WTC11 (cell line): ENCODE measurements around the gene METTL21A. TPM values are rescaled to one million over a fixed set of nuclear protein-coding genes. Genes with fewer than 3 reads are reported as not detected.

Source experiments
- ATAC-seq: fragments of 200-7000 bp; cut with Tn5 transposase; 2 replicates; pipeline ENCODE4 v1.10.0; 2021; ENCODE audit warnings: mild to moderate bottlenecking, moderate library complexity
- CTCF ChIA-PET: fragments of 300-600 bp; sonication (Branson Sonifier 250); formaldehyde crosslinking; loops from one replicate; lab custom pipeline; 2021; ENCODE audit warnings: antibody characterized with exemption; lab: Charles Lee
- POLR2A ChIA-PET: fragments of 350-600 bp; sonication (Branson Sonifier 250); formaldehyde crosslinking; loops from one replicate; lab custom pipeline; 2021; ENCODE audit warnings: antibody characterized with exemption; lab: Charles Lee
- DNase-seq: peaks from one replicate; pipeline ENCODE4 v3.0.0; 2021; ENCODE audit warnings: low spot score
- H3K27ac Mint-ChIP-seq: 2 replicates; pipeline ENCODE4 v1.8.0; 2021; ENCODE audit warnings: mixed read lengths
- H3K27me3 Mint-ChIP-seq: 2 replicates; pipeline ENCODE4 v1.8.0; 2021; ENCODE audit warnings: low read depth, mild to moderate bottlenecking, moderate library complexity, mixed read lengths
- H3K36me3 Mint-ChIP-seq: 2 replicates; pipeline ENCODE4 v1.8.0; 2021; ENCODE audit warnings: mixed read lengths
- H3K4me1 Mint-ChIP-seq: 2 replicates; pipeline ENCODE4 v1.8.0; 2022; ENCODE audit warnings: mixed read lengths
- H3K4me3 Mint-ChIP-seq: 2 replicates; pipeline ENCODE4 v1.8.0; 2021; ENCODE audit warnings: mild to moderate bottlenecking, moderate library complexity, mixed read lengths
- H3K9me3 Mint-ChIP-seq: 2 replicates; pipeline ENCODE4 v1.8.0; 2021; ENCODE audit warnings: mixed read lengths
- JAZF1 ChIP-seq: fragments of 250-450 bp; sonication (Bioruptor Pico); IDR thresholded peaks from 2 replicates; pipeline ENCODE4 v1.9.0; 2021; ENCODE audit warnings: moderate library complexity, mild to moderate bottlenecking, inconsistent platforms
- MYBL2 ChIP-seq: sonication (generic); formaldehyde crosslinking; IDR thresholded peaks from 2 replicates; pipeline ENCODE4 v1.8.1; 2023; ENCODE audit warnings: mild to moderate bottlenecking, moderate library complexity, missing genetic modification reagents
- OVOL2 ChIP-seq: fragments of 250-450 bp; sonication (Bioruptor Pico); IDR thresholded peaks from 2 replicates; pipeline ENCODE4 v1.9.0; 2021; ENCODE audit warnings: mild to moderate bottlenecking, borderline replicate concordance
- PRRX2 ChIP-seq: fragments of 250-450 bp; sonication (Bioruptor Pico); IDR thresholded peaks from 2 replicates; pipeline ENCODE4 v1.8.0; 2021; ENCODE audit warnings: mild to moderate bottlenecking
- RELA ChIP-seq: sonication (generic); formaldehyde crosslinking; IDR thresholded peaks from 2 replicates; pipeline ENCODE4 v1.8.1; 2022; ENCODE audit warnings: missing genetic modification reagents, mild to moderate bottlenecking, borderline replicate concordance
- ZNF138 ChIP-seq: sonication (generic); formaldehyde crosslinking; conservative IDR thresholded peaks from 2 replicates; pipeline ENCODE4 v1.8.1; 2022; ENCODE audit warnings: mild to moderate bottlenecking, moderate library complexity, missing genetic modification reagents
- total RNA-seq: library from RNA; stranded (reverse); gene quantifications from 3 replicates; pipeline ENCODE4 v1.2.3, GENCODE V29; 2021
- TF ChIP-seq, protein P1 (sequence below): fragments of 250-450 bp; sonication (Bioruptor Pico); IDR thresholded peaks from 2 replicates; pipeline ENCODE4 v1.9.0; 2021; ENCODE audit warnings: mild to moderate bottlenecking, borderline replicate concordance
- TF ChIP-seq, protein P2 (sequence below): sonication (generic); formaldehyde crosslinking; IDR thresholded peaks from 2 replicates; pipeline ENCODE4 v1.8.1; 2023; ENCODE audit warnings: mild to moderate bottlenecking, missing genetic modification reagents, moderate library complexity
- TF ChIP-seq, protein P3 (sequence below): sonication (generic); formaldehyde crosslinking; IDR thresholded peaks from 2 replicates; pipeline ENCODE4 v1.8.1; 2023; ENCODE audit warnings: mild to moderate bottlenecking, missing genetic modification reagents
- TF ChIP-seq, protein P4 (sequence below): sonication (generic); formaldehyde crosslinking; IDR thresholded peaks from 2 replicates; pipeline ENCODE4 v1.8.1; 2023; ENCODE audit warnings: mild to moderate bottlenecking, missing genetic modification reagents, borderline replicate concordance
- TF ChIP-seq, protein P5 (sequence below): fragments of 250-450 bp; sonication (Bioruptor Pico); IDR thresholded peaks from 2 replicates; pipeline ENCODE4 v2.1.2; 2022; ENCODE audit warnings: mild to moderate bottlenecking, moderate library complexity
- TF ChIP-seq, protein P6 (sequence below): sonication (generic); formaldehyde crosslinking; IDR thresholded peaks from 2 replicates; pipeline ENCODE4 v1.8.1; 2023; ENCODE audit warnings: mild to moderate bottlenecking, moderate library complexity, missing genetic modification reagents
- TF ChIP-seq, protein P7 (sequence below): sonication (generic); formaldehyde crosslinking; IDR thresholded peaks from 2 replicates; pipeline ENCODE4 v1.8.1; 2022; ENCODE audit warnings: mild to moderate bottlenecking, missing genetic modification reagents, moderate library complexity, borderline replicate concordance

The METTL21A gene
- total RNA-seq, 1 experiment from 2014 or later: 56.4 TPM

DNA sequence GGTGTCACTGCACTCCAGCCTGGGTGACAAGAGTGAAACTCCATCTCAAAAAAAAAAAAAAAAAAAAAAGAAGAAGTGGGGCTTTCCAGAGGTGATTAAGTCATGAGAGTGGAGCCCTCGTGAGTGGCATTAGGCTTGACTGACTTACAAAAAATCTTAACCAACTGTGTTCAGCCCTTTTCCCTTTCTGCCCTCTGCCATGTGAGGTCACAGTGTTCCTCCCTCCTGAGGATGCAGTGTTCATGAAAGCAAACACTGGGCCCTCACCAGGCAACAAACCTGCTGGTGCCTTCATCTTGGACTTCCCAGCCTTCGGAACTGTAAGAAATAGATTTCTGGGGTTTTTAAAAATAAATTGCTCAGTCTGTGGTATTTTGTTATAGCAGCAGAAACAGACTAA is 37.0 kb upstream of the METTL21A start (continued):
- TF ChIP-seq, protein P1, sequence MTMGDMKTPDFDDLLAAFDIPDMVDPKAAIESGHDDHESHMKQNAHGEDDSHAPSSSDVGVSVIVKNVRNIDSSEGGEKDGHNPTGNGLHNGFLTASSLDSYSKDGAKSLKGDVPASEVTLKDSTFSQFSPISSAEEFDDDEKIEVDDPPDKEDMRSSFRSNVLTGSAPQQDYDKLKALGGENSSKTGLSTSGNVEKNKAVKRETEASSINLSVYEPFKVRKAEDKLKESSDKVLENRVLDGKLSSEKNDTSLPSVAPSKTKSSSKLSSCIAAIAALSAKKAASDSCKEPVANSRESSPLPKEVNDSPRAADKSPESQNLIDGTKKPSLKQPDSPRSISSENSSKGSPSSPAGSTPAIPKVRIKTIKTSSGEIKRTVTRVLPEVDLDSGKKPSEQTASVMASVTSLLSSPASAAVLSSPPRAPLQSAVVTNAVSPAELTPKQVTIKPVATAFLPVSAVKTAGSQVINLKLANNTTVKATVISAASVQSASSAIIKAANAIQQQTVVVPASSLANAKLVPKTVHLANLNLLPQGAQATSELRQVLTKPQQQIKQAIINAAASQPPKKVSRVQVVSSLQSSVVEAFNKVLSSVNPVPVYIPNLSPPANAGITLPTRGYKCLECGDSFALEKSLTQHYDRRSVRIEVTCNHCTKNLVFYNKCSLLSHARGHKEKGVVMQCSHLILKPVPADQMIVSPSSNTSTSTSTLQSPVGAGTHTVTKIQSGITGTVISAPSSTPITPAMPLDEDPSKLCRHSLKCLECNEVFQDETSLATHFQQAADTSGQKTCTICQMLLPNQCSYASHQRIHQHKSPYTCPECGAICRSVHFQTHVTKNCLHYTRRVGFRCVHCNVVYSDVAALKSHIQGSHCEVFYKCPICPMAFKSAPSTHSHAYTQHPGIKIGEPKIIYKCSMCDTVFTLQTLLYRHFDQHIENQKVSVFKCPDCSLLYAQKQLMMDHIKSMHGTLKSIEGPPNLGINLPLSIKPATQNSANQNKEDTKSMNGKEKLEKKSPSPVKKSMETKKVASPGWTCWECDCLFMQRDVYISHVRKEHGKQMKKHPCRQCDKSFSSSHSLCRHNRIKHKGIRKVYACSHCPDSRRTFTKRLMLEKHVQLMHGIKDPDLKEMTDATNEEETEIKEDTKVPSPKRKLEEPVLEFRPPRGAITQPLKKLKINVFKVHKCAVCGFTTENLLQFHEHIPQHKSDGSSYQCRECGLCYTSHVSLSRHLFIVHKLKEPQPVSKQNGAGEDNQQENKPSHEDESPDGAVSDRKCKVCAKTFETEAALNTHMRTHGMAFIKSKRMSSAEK: no peak
- TF ChIP-seq ZNF138 (CRISPR knock-in tag): no peak
- TF ChIP-seq, protein P2, sequence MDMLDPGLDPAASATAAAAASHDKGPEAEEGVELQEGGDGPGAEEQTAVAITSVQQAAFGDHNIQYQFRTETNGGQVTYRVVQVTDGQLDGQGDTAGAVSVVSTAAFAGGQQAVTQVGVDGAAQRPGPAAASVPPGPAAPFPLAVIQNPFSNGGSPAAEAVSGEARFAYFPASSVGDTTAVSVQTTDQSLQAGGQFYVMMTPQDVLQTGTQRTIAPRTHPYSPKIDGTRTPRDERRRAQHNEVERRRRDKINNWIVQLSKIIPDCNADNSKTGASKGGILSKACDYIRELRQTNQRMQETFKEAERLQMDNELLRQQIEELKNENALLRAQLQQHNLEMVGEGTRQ (CRISPR knock-in tag): no peak
- TF ChIP-seq, protein P3, sequence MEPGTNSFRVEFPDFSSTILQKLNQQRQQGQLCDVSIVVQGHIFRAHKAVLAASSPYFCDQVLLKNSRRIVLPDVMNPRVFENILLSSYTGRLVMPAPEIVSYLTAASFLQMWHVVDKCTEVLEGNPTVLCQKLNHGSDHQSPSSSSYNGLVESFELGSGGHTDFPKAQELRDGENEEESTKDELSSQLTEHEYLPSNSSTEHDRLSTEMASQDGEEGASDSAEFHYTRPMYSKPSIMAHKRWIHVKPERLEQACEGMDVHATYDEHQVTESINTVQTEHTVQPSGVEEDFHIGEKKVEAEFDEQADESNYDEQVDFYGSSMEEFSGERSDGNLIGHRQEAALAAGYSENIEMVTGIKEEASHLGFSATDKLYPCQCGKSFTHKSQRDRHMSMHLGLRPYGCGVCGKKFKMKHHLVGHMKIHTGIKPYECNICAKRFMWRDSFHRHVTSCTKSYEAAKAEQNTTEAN: no peak

DNA sequence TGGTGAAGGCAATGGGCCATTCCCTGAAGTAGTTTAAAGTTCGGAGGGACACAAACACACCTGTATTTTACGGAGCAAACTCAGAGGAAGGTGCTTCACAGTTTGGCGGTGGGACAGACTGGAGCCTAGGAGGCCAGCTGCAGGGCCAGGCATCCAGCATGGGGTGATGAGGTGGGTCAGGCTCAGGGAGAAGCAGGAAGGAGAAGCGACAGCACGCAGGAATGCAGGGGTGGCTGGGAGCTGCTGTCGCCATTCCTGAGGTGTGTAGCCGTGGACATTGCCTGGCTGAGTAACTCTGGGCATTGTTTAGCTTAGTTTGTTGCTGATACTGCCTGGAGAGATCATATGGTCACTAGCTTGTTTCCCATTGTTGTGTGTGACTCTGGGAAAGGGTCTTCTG is 35.8 kb upstream of the METTL21A start:
- ATAC-seq (peak; percentile 78), DNase-seq (no peak)
- H3K27ac Mint-ChIP-seq: peak overlapping the region; percentile 29; the same call in 1 of the 2 replicates
- H3K27me3 Mint-ChIP-seq: no peaks in the 10 kb centered on the region
- H3K9me3 Mint-ChIP-seq: no peaks in the 10 kb centered on the region
- TF ChIP-seq MYBL2 (CRISPR knock-in tag): no peak
- H3K4me3 Mint-ChIP-seq: no peak overlapping the region
- H3K4me1 Mint-ChIP-seq: peaks cover 14% of the 10 kb centered on the region
- CTCF ChIA-PET: interaction anchor here (0.8 kb wide), 1 partner anchor 35 kb away, joined by 3 read pairs; no protein-coding TSS in a partner anchor
- POLR2A ChIA-PET: interaction anchor here (0.7 kb wide), 1 partner anchor 50 kb away, joined by 3 read pairs; the partner anchor contains the start of gene CCNYL1
- no peaks in the 10 kb centered on the region for H3K36me3 Mint-ChIP-seq

DNA sequence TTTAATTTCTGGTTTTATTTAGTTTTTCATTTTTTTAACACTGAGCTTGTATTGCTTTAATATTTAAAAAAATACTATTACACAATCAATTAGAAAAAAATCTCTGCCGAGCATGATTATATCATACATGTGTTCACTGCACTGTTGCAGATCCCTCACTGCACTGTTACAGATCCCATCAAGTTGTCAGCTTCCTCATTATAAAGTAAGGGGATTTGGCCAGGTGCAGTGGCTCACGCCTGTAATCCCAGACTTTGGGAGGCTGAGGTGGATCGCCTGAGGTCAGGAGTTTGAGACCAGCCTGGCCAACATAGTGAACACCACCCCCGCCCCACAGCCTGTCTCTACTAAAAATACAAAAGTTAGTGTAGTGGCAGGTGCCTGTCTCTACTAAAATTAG is 33.0 kb upstream of the METTL21A start:
- ChIA-PET POLR2A (no interaction called here), CTCF (no interaction called here)
- Mint-ChIP-seq H3K4me1 (peaks cover 8% of the 10 kb centered on the region), H3K27me3 (no peaks in the 10 kb centered on the region), H3K4me3 (no peak overlapping the region), H3K27ac (no peak overlapping the region), H3K36me3 (no peaks in the 10 kb centered on the region), H3K9me3 (no peaks in the 10 kb centered on the region)
- ATAC-seq (no peak), DNase-seq (no peak)
- TF ChIP-seq, protein P4, sequence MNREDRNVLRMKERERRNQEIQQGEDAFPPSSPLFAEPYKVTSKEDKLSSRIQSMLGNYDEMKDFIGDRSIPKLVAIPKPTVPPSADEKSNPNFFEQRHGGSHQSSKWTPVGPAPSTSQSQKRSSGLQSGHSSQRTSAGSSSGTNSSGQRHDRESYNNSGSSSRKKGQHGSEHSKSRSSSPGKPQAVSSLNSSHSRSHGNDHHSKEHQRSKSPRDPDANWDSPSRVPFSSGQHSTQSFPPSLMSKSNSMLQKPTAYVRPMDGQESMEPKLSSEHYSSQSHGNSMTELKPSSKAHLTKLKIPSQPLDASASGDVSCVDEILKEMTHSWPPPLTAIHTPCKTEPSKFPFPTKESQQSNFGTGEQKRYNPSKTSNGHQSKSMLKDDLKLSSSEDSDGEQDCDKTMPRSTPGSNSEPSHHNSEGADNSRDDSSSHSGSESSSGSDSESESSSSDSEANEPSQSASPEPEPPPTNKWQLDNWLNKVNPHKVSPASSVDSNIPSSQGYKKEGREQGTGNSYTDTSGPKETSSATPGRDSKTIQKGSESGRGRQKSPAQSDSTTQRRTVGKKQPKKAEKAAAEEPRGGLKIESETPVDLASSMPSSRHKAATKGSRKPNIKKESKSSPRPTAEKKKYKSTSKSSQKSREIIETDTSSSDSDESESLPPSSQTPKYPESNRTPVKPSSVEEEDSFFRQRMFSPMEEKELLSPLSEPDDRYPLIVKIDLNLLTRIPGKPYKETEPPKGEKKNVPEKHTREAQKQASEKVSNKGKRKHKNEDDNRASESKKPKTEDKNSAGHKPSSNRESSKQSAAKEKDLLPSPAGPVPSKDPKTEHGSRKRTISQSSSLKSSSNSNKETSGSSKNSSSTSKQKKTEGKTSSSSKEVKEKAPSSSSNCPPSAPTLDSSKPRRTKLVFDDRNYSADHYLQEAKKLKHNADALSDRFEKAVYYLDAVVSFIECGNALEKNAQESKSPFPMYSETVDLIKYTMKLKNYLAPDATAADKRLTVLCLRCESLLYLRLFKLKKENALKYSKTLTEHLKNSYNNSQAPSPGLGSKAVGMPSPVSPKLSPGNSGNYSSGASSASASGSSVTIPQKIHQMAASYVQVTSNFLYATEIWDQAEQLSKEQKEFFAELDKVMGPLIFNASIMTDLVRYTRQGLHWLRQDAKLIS (CRISPR knock-in tag): no peak
- TF ChIP-seq JAZF1 (CRISPR knock-in tag): no peak
- no peak for TF ChIP-seq PRRX2 (CRISPR knock-in tag)
- TF ChIP-seq OVOL2 (CRISPR knock-in tag): no peak

DNA sequence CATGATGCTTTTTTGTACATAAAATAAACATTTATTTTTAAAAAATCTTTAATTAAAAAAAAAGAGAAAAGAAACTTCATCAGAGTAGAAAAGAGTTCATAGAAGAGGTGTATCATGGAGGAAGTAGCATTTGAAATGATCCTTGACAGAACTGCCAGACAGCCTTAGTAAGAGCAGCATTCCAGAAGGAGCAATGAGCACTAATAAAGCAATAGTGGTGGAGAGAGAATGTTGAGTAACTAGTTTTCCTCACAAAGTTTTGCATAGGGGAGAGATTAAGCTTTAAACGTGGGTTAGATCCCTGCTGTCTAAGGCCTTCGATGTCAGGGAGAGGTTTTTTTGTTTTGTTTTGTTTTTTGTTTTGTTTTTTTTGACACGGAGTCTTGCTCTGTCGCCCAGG is 29.8 kb upstream of the METTL21A start:
- no peak for ATAC-seq
- DNase-seq: no peak
- ChIA-PET POLR2A (no interaction called here), CTCF (no interaction called here)
- no peak overlapping the region for H3K27ac Mint-ChIP-seq
- H3K27me3 Mint-ChIP-seq: no peaks in the 10 kb centered on the region
- no peak for TF ChIP-seq RELA
- TF ChIP-seq, protein P5, sequence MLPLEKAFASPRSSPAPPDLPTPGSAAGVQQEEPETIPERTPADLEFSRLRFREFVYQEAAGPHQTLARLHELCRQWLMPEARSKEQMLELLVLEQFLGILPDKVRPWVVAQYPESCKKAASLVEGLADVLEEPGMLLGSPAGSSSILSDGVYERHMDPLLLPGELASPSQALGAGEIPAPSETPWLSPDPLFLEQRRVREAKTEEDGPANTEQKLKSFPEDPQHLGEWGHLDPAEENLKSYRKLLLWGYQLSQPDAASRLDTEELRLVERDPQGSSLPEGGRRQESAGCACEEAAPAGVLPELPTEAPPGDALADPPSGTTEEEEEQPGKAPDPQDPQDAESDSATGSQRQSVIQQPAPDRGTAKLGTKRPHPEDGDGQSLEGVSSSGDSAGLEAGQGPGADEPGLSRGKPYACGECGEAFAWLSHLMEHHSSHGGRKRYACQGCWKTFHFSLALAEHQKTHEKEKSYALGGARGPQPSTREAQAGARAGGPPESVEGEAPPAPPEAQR (CRISPR knock-in tag): no peak
- TF ChIP-seq JAZF1 (CRISPR knock-in tag): no peak
- TF ChIP-seq, protein P6, sequence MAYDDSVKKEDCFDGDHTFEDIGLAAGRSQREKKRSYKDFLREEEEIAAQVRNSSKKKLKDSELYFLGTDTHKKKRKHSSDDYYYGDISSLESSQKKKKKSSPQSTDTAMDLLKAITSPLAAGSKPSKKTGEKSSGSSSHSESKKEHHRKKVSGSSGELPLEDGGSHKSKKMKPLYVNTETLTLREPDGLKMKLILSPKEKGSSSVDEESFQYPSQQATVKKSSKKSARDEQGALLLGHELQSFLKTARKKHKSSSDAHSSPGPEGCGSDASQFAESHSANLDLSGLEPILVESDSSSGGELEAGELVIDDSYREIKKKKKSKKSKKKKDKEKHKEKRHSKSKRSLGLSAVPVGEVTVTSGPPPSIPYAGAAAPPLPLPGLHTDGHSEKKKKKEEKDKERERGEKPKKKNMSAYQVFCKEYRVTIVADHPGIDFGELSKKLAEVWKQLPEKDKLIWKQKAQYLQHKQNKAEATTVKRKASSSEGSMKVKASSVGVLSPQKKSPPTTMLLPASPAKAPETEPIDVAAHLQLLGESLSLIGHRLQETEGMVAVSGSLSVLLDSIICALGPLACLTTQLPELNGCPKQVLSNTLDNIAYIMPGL (CRISPR knock-in tag): no peak
- TF ChIP-seq, protein P7, sequence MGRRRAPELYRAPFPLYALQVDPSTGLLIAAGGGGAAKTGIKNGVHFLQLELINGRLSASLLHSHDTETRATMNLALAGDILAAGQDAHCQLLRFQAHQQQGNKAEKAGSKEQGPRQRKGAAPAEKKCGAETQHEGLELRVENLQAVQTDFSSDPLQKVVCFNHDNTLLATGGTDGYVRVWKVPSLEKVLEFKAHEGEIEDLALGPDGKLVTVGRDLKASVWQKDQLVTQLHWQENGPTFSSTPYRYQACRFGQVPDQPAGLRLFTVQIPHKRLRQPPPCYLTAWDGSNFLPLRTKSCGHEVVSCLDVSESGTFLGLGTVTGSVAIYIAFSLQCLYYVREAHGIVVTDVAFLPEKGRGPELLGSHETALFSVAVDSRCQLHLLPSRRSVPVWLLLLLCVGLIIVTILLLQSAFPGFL (CRISPR knock-in tag): no peak
- H3K9me3 Mint-ChIP-seq: no peaks in the 10 kb centered on the region
- H3K36me3 Mint-ChIP-seq: no peaks in the 10 kb centered on the region
- H3K4me3 Mint-ChIP-seq: no peak overlapping the region
- H3K4me1 Mint-ChIP-seq: no peaks in the 10 kb centered on the region
